H9 (cell line): Measurements from ENCODE around the gene CTSH. TPM values are rescaled to one million over a fixed set of nuclear protein-coding genes. Genes with fewer than 3 reads are reported as not detected.

Experiments used
- DNase-seq: peaks from one replicate; pipeline ENCODE4 v3.0.0-alpha.2; 2017
- H2AFZ ChIP-seq: one replicate; pipeline ENCODE4 v1.6.1; 2013; ENCODE audit warnings: mild to moderate bottlenecking, low read length, control low read depth, moderate library complexity
- H2AK5ac ChIP-seq: 2 replicates; pipeline ENCODE4 v1.6.1; 2013; ENCODE audit warnings: low read length, control low read depth, mixed read lengths; ENCODE audit not compliant: insufficient read length
- H2BK120ac ChIP-seq: one replicate; pipeline ENCODE4 v1.6.1; 2013; ENCODE audit warnings: low read depth, mild to moderate bottlenecking, low read length, control low read depth, inconsistent platforms; ENCODE audit not compliant: poor library complexity, severe bottlenecking
- H2BK12ac ChIP-seq: 2 replicates; pipeline ENCODE4 v1.6.1; 2013; ENCODE audit warnings: low read length, control low read depth, mixed read lengths, low read depth; ENCODE audit not compliant: insufficient read length
- H2BK15ac ChIP-seq: 2 replicates; pipeline ENCODE4 v1.6.1; 2013; ENCODE audit warnings: low read depth, low read length, control low read depth
- H2BK20ac ChIP-seq: one replicate; pipeline ENCODE4 v1.6.1; 2013; ENCODE audit warnings: low read depth, mild to moderate bottlenecking, low read length, control low read depth, inconsistent platforms; ENCODE audit not compliant: poor library complexity, severe bottlenecking
- H2BK5ac ChIP-seq: 2 replicates; pipeline ENCODE4 v1.6.1; 2013; ENCODE audit warnings: low read length, control low read depth, mixed read lengths; ENCODE audit not compliant: insufficient read length
- H3K14ac ChIP-seq: 2 replicates; pipeline ENCODE4 v1.6.1; 2013; ENCODE audit warnings: low read length, control low read depth; ENCODE audit not compliant: insufficient read depth
- H3K18ac ChIP-seq: 2 replicates; pipeline ENCODE4 v1.6.1; 2013; ENCODE audit warnings: low read depth, mild to moderate bottlenecking, mixed read lengths, low read length, control low read depth; ENCODE audit not compliant: insufficient read length
- H3K23ac ChIP-seq: 2 replicates; pipeline ENCODE4 v1.6.1; 2013; ENCODE audit warnings: low read length, control low read depth, mixed read lengths, low read depth; ENCODE audit not compliant: insufficient read length
- H3K23me2 ChIP-seq: 2 replicates; pipeline ENCODE4 v1.6.1; 2013; ENCODE audit warnings: low read depth, mild to moderate bottlenecking, mixed read lengths, low read length, control low read depth; ENCODE audit not compliant: insufficient read length, poor library complexity, severe bottlenecking
- H3K27ac ChIP-seq: 2 replicates; pipeline ENCODE4 v1.5.1; 2013; ENCODE audit warnings: low read length, control low read depth, mixed read lengths, low read depth; ENCODE audit not compliant: insufficient read length
- H3K27me3 ChIP-seq: 2 replicates; pipeline ENCODE4 v1.6.1; 2013; ENCODE audit warnings: low read length, control low read depth, inconsistent platforms; ENCODE audit not compliant: insufficient read depth
- H3K4ac ChIP-seq: 2 replicates; pipeline ENCODE4 v1.6.1; 2013; ENCODE audit warnings: low read depth, mild to moderate bottlenecking, control low read depth, inconsistent platforms, low read length, moderate library complexity
- H3K4me1 ChIP-seq: 2 replicates; pipeline ENCODE4 v1.6.1; 2013; ENCODE audit warnings: low read length, control low read depth, inconsistent platforms; ENCODE audit not compliant: insufficient read depth
- H3K4me2 ChIP-seq: 2 replicates; pipeline ENCODE4 v1.6.1; 2013; ENCODE audit warnings: low read length, control low read depth, mixed read lengths; ENCODE audit not compliant: insufficient read length, insufficient read depth
- H3K56ac ChIP-seq: 2 replicates; pipeline ENCODE4 v1.6.1; 2013; ENCODE audit warnings: low read depth, mild to moderate bottlenecking, mixed read lengths, low read length, control low read depth; ENCODE audit not compliant: insufficient read length
- H3K79me1 ChIP-seq: 2 replicates; pipeline ENCODE4 v1.6.1; 2013; ENCODE audit warnings: low read depth, mild to moderate bottlenecking, moderate library complexity, low read length, control low read depth, inconsistent platforms; ENCODE audit not compliant: insufficient read depth, poor library complexity, severe bottlenecking
- H3K79me2 ChIP-seq: 2 replicates; pipeline ENCODE4 v1.6.1; 2013; ENCODE audit warnings: low read length, control low read depth, inconsistent platforms; ENCODE audit not compliant: insufficient read depth
- H3K9ac ChIP-seq: 2 replicates; pipeline ENCODE4 v1.6.1; 2013; ENCODE audit warnings: low read length, control low read depth, mixed read lengths; ENCODE audit not compliant: insufficient read length; ENCODE audit errors: extremely low read depth
- H3K9me3 ChIP-seq: one replicate; pipeline ENCODE4 v1.6.1; 2013; ENCODE audit warnings: low read depth, low read length, inconsistent platforms; ENCODE audit not compliant: control insufficient read depth
- H3T11ph ChIP-seq: one replicate; pipeline ENCODE4 v1.6.1; 2013; ENCODE audit warnings: mild to moderate bottlenecking, low read length, control low read depth, inconsistent platforms
- H4K20me1 ChIP-seq: one replicate; pipeline ENCODE4 v1.6.1; 2013; ENCODE audit not compliant: control insufficient read depth, insufficient read length, insufficient read depth
- H4K5ac ChIP-seq: 2 replicates; pipeline ENCODE4 v1.6.1; 2013; ENCODE audit warnings: low read depth, mild to moderate bottlenecking, mixed read lengths, low read length, control low read depth; ENCODE audit not compliant: insufficient read length
- H4K8ac ChIP-seq: replicated peaks from 2 replicates; pipeline ENCODE4 v1.6.1; 2013; ENCODE audit warnings: low read length, control low read depth, mixed read lengths, low read depth; ENCODE audit not compliant: insufficient read length
- H4K91ac ChIP-seq: 2 replicates; pipeline ENCODE4 v1.6.1; 2013; ENCODE audit warnings: low read depth, mild to moderate bottlenecking, moderate library complexity, mixed read lengths, low read length, control low read depth; ENCODE audit not compliant: insufficient read length
- H3K27ac Mint-ChIP-seq, 3 experiments: 2 replicates in 2 of 3; 3 replicates in 1 of 3; pipeline ENCODE4 v1.8.0; 2020 to 2021; ENCODE audit warnings: mixed read lengths in 3 of 3, mild to moderate bottlenecking in 1 of 3, moderate library complexity in 1 of 3
- H3K27me3 Mint-ChIP-seq: 2 replicates; pipeline ENCODE4 v1.8.0; 2021; ENCODE audit warnings: low read depth, mild to moderate bottlenecking, moderate library complexity, mixed read lengths
- H3K36me3 Mint-ChIP-seq, 3 experiments: 2 replicates in 2 of 3; 3 replicates in 1 of 3; pipeline ENCODE4 v1.8.0; 2020 to 2021; ENCODE audit warnings: low read depth in 3 of 3, mixed read lengths in 3 of 3; ENCODE audit not compliant: insufficient read depth in 1 of 3
- H3K4me1 Mint-ChIP-seq, 2 experiments: 2 replicates each; pipeline ENCODE4 v1.8.0; 2020; ENCODE audit warnings: mixed read lengths in 2 of 2
- H3K4me3 Mint-ChIP-seq, 2 experiments: 2 replicates in 1 of 2; 3 replicates in 1 of 2; pipeline ENCODE4 v1.8.0; 2020 to 2021; ENCODE audit warnings: mild to moderate bottlenecking in 2 of 2, mixed read lengths in 2 of 2, moderate library complexity in 1 of 2
- H3K9me3 Mint-ChIP-seq, 2 experiments: 2 replicates in 1 of 2; 3 replicates in 1 of 2; pipeline ENCODE4 v1.8.0; 2020; ENCODE audit warnings: mild to moderate bottlenecking in 2 of 2, mixed read lengths in 2 of 2, moderate library complexity in 1 of 2
- CTCF ChIP-seq: fragments of 200-600 bp; sonication (generic); conservative IDR thresholded peaks from 3 replicates; pipeline ENCODE4 v1.8.0; 2021; ENCODE audit warnings: antibody characterized with exemption, mild to moderate bottlenecking
- WGBS: extraction: QIAGEN DNeasy Blood & Tissue Kit; methylation state at CpG from one replicate; pipeline ENCODE4 v1.1.7; 2013; ENCODE audit warnings: missing lambda C conversion rate, low lambda C conversion rate, mixed read lengths; ENCODE audit not compliant: insufficient read length; ENCODE audit errors: extremely low coverage; 5-methylcytosine and 5-hydroxymethylcytosine counted together
- total RNA-seq: library from RNA; stranded (reverse); gene quantifications from 2 replicates; pipeline ENCODE4 v1.2.1, GENCODE V29; 2021

The CTSH gene
- total RNA-seq, 1 experiment from 2014 or later = 15.5 TPM

GRCh38 chr15:78987556-78988360 lies 42.9 kb upstream of the CTSH start:
- Histone ChIP-seq H3K23me2 (no peaks in the 10 kb centered on the region), H3K9ac (no peak overlapping the region), H4K91ac (no peak overlapping the region), H3K56ac (no peak overlapping the region), H2BK5ac (no peak overlapping the region), H3K23ac (no peak overlapping the region), H3K27me3 (no peaks in the 10 kb centered on the region), H3T11ph (no peak overlapping the region), H3K79me2 (no peaks in the 10 kb centered on the region), H3K18ac (no peak overlapping the region), H3K14ac (no peak overlapping the region), H3K4ac (no peak overlapping the region), H2BK12ac (no peak overlapping the region), H3K79me1 (no peaks in the 10 kb centered on the region), H4K20me1 (no peaks in the 10 kb centered on the region), H3K27ac (no peak overlapping the region), H2BK15ac (no peak overlapping the region), H3K9me3 (no peaks in the 10 kb centered on the region), H2AFZ (no peak overlapping the region), H2AK5ac (no peak overlapping the region), H2BK120ac (no peak overlapping the region), H3K4me1 (no peaks in the 10 kb centered on the region), H2BK20ac (no peak overlapping the region), H3K4me2 (no peak overlapping the region), H4K8ac (no peak overlapping the region), H4K5ac (no peak overlapping the region)
- Mint-ChIP-seq H3K27me3 (peaks cover 9% of the 10 kb centered on the region), H3K36me3 (no peaks in the 10 kb centered on the region), H3K27ac (no peak overlapping the region), H3K9me3 (no peaks in the 10 kb centered on the region), H3K4me1 (peaks cover 0 to 2% of the 10 kb centered on the region in 2 experiments; a peak in 1 of 4 replicates), H3K4me3 (no peak overlapping the region)
- WGBS = no CpG with 5 or more reads among the region's 10 CpGs
- DNase-seq = no peak
- no peak for TF ChIP-seq CTCF
